GM23248 (cell line): ENCODE data around the gene TACR3. TPM values are rescaled to one million over a fixed set of nuclear protein-coding genes. Genes with fewer than 3 reads are reported as not detected.
"Not testable (repeated sequence)": the region's sequence is repeated elsewhere in the genome, so short reads cannot be mapped to it uniquely, and the experiment has no call there.

ENCODE experiments used
- DNase-seq: peaks from one replicate; pipeline ENCODE4 v3.0.0-alpha.2; 2015
- H2AFZ ChIP-seq: fragments of 200-600 bp; sonication (generic); 2 replicates; pipeline ENCODE4 v1.6.1; 2016; ENCODE audit warnings: antibody characterized with exemption
- H3F3A ChIP-seq: fragments of 200-600 bp; sonication (generic); 2 replicates; pipeline ENCODE4 v1.6.1; 2016; ENCODE audit warnings: mild to moderate bottlenecking, antibody characterized with exemption, mixed run types; ENCODE audit not compliant: insufficient read depth
- H3K27ac ChIP-seq: fragments of 200-600 bp; sonication (generic); 2 replicates; pipeline ENCODE4 v1.5.1; 2016; ENCODE audit warnings: mild to moderate bottlenecking
- H3K27me3 ChIP-seq: fragments of 200-600 bp; sonication (generic); replicated peaks from 2 replicates; pipeline ENCODE4 v1.6.1; 2016; ENCODE audit warnings: mild to moderate bottlenecking; ENCODE audit not compliant: insufficient read depth
- H3K36me3 ChIP-seq: fragments of 200-600 bp; sonication (generic); 2 replicates; pipeline ENCODE4 v1.6.1; 2016; ENCODE audit warnings: low read depth, mild to moderate bottlenecking
- H3K4me1 ChIP-seq: fragments of 200-600 bp; sonication (generic); 2 replicates; pipeline ENCODE4 v1.6.1; 2016; ENCODE audit warnings: mild to moderate bottlenecking; ENCODE audit not compliant: insufficient read depth
- H3K4me2 ChIP-seq: fragments of 200-600 bp; sonication (generic); one replicate; pipeline ENCODE4 v1.6.1; 2016; ENCODE audit warnings: mild to moderate bottlenecking; ENCODE audit not compliant: unreplicated experiment
- H3K4me3 ChIP-seq: fragments of 200-600 bp; sonication (generic); 2 replicates; pipeline ENCODE4 v1.5.1; 2016; ENCODE audit warnings: mild to moderate bottlenecking
- H3K79me2 ChIP-seq: fragments of 200-600 bp; sonication (generic); 2 replicates; pipeline ENCODE4 v1.6.1; 2016; ENCODE audit warnings: mild to moderate bottlenecking; ENCODE audit not compliant: insufficient read depth
- H3K9ac ChIP-seq: fragments of 200-600 bp; sonication (generic); 2 replicates; pipeline ENCODE4 v1.6.1; 2016; ENCODE audit warnings: mild to moderate bottlenecking
- H3K9me2 ChIP-seq: fragments of 200-600 bp; sonication (generic); 2 replicates; pipeline ENCODE4 v1.6.1; 2016; ENCODE audit warnings: mixed run types, mild to moderate bottlenecking, moderate library complexity; ENCODE audit not compliant: insufficient read depth
- H3K9me3 ChIP-seq: fragments of 200-600 bp; sonication (generic); one replicate; pipeline ENCODE4 v1.6.1; 2017; ENCODE audit warnings: low read depth
- H4K20me1 ChIP-seq: fragments of 200-600 bp; sonication (generic); 2 replicates; pipeline ENCODE4 v1.6.0; 2016; ENCODE audit not compliant: insufficient read depth
- EZH2 ChIP-seq: fragments of 200-600 bp; sonication (generic); IDR thresholded peaks from 2 replicates; pipeline ENCODE4 v1.6.1; 2018; ENCODE audit warnings: antibody characterized with exemption, mild to moderate bottlenecking; ENCODE audit not compliant: insufficient read depth, poor library complexity, severe bottlenecking
- EZH2phosphoT487 ChIP-seq: fragments of 200-600 bp; sonication (generic); IDR thresholded peaks from 2 replicates; pipeline ENCODE4 v1.6.1; 2018; ENCODE audit warnings: antibody characterized with exemption, moderate library complexity, mild to moderate bottlenecking, low read depth; ENCODE audit not compliant: insufficient read depth
- WGBS, 2 experiments: methylation state at CpG; one replicate each; pipeline ENCODE4 v1.1.6; 2015 to 2017; ENCODE audit warnings: low lambda C conversion rate in 2 of 2, low coverage in 1 of 2; ENCODE audit errors: missing lambda C conversion rate in 2 of 2; 5-methylcytosine and 5-hydroxymethylcytosine counted together
- in situ Hi-C: fragments of 300-500 bp; cut with MboI; formaldehyde crosslinking; loops from 2 replicates; pipeline ENCODE4 v1.15.0; 2020
- polyA plus RNA-seq: library from polyadenylated mRNA; unstranded; fragments of >200 nt; fragmentation: Nextera tagmentation; extraction: Ambion mirVana; gene quantifications from 2 replicates; pipeline ENCODE4 v1.2.1, GENCODE V29; 2016
- total RNA-seq: library from RNA; depleted of rRNA; stranded (reverse); fragments of >200 nt; shearing (Covaris generic); gene quantifications from 2 replicates; pipeline ENCODE4 v1.2.3, GENCODE V29; 2014

Gene TACR3
- total and polyA plus RNA-seq, 2 experiments from 2014 or later: not detected

GRCh38 chr4:103719105-103719829, 518 bp downstream of the TACR3 start:
- Histone ChIP-seq H3K9ac (no peak overlapping the region), H3K4me1 (no peaks in the 10 kb centered on the region), H3K36me3 (no peaks in the 10 kb centered on the region), H3F3A (no peaks in the 10 kb centered on the region), H3K27ac (no peak overlapping the region), H3K4me2 (no peak overlapping the region), H3K4me3 (peak overlapping the region; percentile 32), H4K20me1 (no peaks in the 10 kb centered on the region), H3K9me3 (no peaks in the 10 kb centered on the region), H3K79me2 (no peaks in the 10 kb centered on the region), H3K27me3 (peaks cover 25% of the 10 kb centered on the region; the same call in 1 of the 2 replicates), H3K9me2 (no peaks in the 10 kb centered on the region), H2AFZ (no peak overlapping the region)
- TF ChIP-seq EZH2 (no peak), EZH2phosphoT487 (no peak)
- WGBS, 2 experiments: 5 to 7% methylated on average over 36 to 39 of the region's 39 CpGs
- no peak for DNase-seq
- in situ Hi-C loops: no loop called here

- H3K4me1 ChIP-seq: no peaks in the 10 kb centered on the region
- H4K20me1 ChIP-seq: no peaks in the 10 kb centered on the region
- no peak overlapping the region for H2AFZ ChIP-seq
- in situ Hi-C loops: no loop called here
- no peak for DNase-seq
- no peak overlapping the region for H3K4me2 ChIP-seq
- no peak overlapping the region for H3K27ac ChIP-seq
- H3K9me2 ChIP-seq: no peaks in the 10 kb centered on the region
- H3K9me3 ChIP-seq: no peaks in the 10 kb centered on the region
- no peaks in the 10 kb centered on the region for H3K79me2 ChIP-seq
- no peak overlapping the region for H3K4me3 ChIP-seq
- H3K36me3 ChIP-seq: no peaks in the 10 kb centered on the region
- TF ChIP-seq EZH2phosphoT487: no peak
- TF ChIP-seq EZH2: no peak
- H3F3A ChIP-seq: no peaks in the 10 kb centered on the region
- no peaks in the 10 kb centered on the region for H3K27me3 ChIP-seq
- H3K9ac ChIP-seq: no peak overlapping the region
Observed at GRCh38 chr4:103692615-103693014, 27.2 kb downstream of the TACR3 start.

- H4K20me1 ChIP-seq: no peaks in the 10 kb centered on the region
- H3K36me3 ChIP-seq: no peaks in the 10 kb centered on the region
- H3K4me2 ChIP-seq: no peak overlapping the region
- no peaks in the 10 kb centered on the region for H3K79me2 ChIP-seq
- no peaks in the 10 kb centered on the region for H3K9me3 ChIP-seq
- no peak overlapping the region for H3K9ac ChIP-seq
- no peak overlapping the region for H2AFZ ChIP-seq
- no peak overlapping the region for H3K4me3 ChIP-seq
- no peaks in the 10 kb centered on the region for H3F3A ChIP-seq
- WGBS, 2 experiments: 8 to 12% methylated on average over 2 of the region's 2 CpGs
- TF ChIP-seq EZH2 (no peak), EZH2phosphoT487 (no peak)
- no peaks in the 10 kb centered on the region for H3K9me2 ChIP-seq
- in situ Hi-C loops: no loop called here
- no peaks in the 10 kb centered on the region for H3K27me3 ChIP-seq
- no peaks in the 10 kb centered on the region for H3K4me1 ChIP-seq
- no peak for DNase-seq
- no peak overlapping the region for H3K27ac ChIP-seq
Observed at GRCh38 chr4:103673983-103674382, 45.8 kb downstream of the TACR3 start.

- H3F3A ChIP-seq, H4K20me1 ChIP-seq, H3K9me2 ChIP-seq, DNase-seq, H3K9me3 ChIP-seq, H3K27me3 ChIP-seq, H3K36me3 ChIP-seq, in situ Hi-C loops, H2AFZ ChIP-seq, H3K9ac ChIP-seq, H3K27ac ChIP-seq, H3K4me3 ChIP-seq, H3K4me2 ChIP-seq, H3K79me2 ChIP-seq, H3K4me1 ChIP-seq: not testable (repeated sequence)
Observed at GRCh38 chr4:103666764-103667163, 53.0 kb downstream of the TACR3 start.
